ENCODE data around the gene S100A5.

Gene S100A5

GRCh38 chr1:153534226-153534924 lies 6.4 kb downstream of the S100A5 start:
- Histone ChIP-seq H3K9me2 (replicated peaks; ENCODE audit: insufficient read depth, low read length) (no peaks in the 10 kb centered on the region), H3K9ac (ENCODE audit: low read length) (no peak overlapping the region), H3K79me2 (ENCODE audit: low read length) (no peaks in the 10 kb centered on the region), H2AFZ (ENCODE audit: low read length) (no peak overlapping the region), H3K4me3 (ENCODE audit: low read length) (no peak overlapping the region), H3K36me3 (replicated peaks; ENCODE audit: insufficient read depth, low read length) (no peaks in the 10 kb centered on the region), H3K4me1 (ENCODE audit: low read length) (peaks cover 15% of the 10 kb centered on the region), H3K27me3 (replicated peaks; ENCODE audit: insufficient read depth, low read length) (no peaks in the 10 kb centered on the region), H3K27ac (ENCODE audit: low read length) (no peak overlapping the region), H4K20me1 (ENCODE audit: insufficient read depth, low read length) (no peaks in the 10 kb centered on the region), H3F3A (ENCODE audit: insufficient read depth, low read length) (no peaks in the 10 kb centered on the region), H3K9me3 (replicated peaks; ENCODE audit: insufficient read depth, low read length) (no peaks in the 10 kb centered on the region), H3K4me2 (ENCODE audit: low read depth, low read length) (no peak overlapping the region)
- no peak for DNase-seq
- TF ChIP-seq EZH2 (optimal IDR thresholded peaks at IDR 0.05; ENCODE audit: low read depth, low read length), result no peak
- TF ChIP-seq EZH2phosphoT487 (IDR thresholded peaks at IDR 0.05; ENCODE audit: low read length), result no peak
- TF ChIP-seq CTCF (IDR thresholded peaks at IDR 0.05; ENCODE audit: low read length), result no peak

GRCh38 chr1:153533689-153534201 lies 7.0 kb downstream of the S100A5 start:
- peak overlapping the region; percentile 56; the same call in 1 of the 2 replicates for H3K4me2 ChIP-seq (ENCODE audit: low read depth, low read length)
- no peaks in the 10 kb centered on the region for H3K79me2 ChIP-seq (ENCODE audit: low read length)
- H3K36me3 ChIP-seq (replicated peaks; ENCODE audit: insufficient read depth, low read length), result no peaks in the 10 kb centered on the region
- DNase-seq, result no peak
- no peaks in the 10 kb centered on the region for H3K9me2 ChIP-seq (replicated peaks; ENCODE audit: insufficient read depth, low read length)
- H3K4me1 ChIP-seq (ENCODE audit: low read length), result peaks cover 15% of the 10 kb centered on the region
- H3K9ac ChIP-seq (ENCODE audit: low read length), result no peak overlapping the region
- peak overlapping the region; percentile 75; the same call in 1 of the 2 replicates for H2AFZ ChIP-seq (ENCODE audit: low read length)
- no peaks in the 10 kb centered on the region for H3K9me3 ChIP-seq (replicated peaks; ENCODE audit: insufficient read depth, low read length)
- TF ChIP-seq EZH2 (optimal IDR thresholded peaks at IDR 0.05; ENCODE audit: low read depth, low read length), result no peak
- TF ChIP-seq CTCF (IDR thresholded peaks at IDR 0.05; ENCODE audit: low read length), result no peak
- no peak for TF ChIP-seq EZH2phosphoT487 (IDR thresholded peaks at IDR 0.05; ENCODE audit: low read length)
- no peaks in the 10 kb centered on the region for H3K27me3 ChIP-seq (replicated peaks; ENCODE audit: insufficient read depth, low read length)
- no peak overlapping the region for H3K4me3 ChIP-seq (ENCODE audit: low read length)
- H3F3A ChIP-seq (ENCODE audit: insufficient read depth, low read length), result no peaks in the 10 kb centered on the region
- H4K20me1 ChIP-seq (ENCODE audit: insufficient read depth, low read length), result no peaks in the 10 kb centered on the region
- H3K27ac ChIP-seq (ENCODE audit: low read length), result no peak overlapping the region

- peak overlapping the region; percentile 25 for H3K4me3 ChIP-seq (ENCODE audit: low read length)
- no peak overlapping the region for H3K27ac ChIP-seq (ENCODE audit: low read length)
- H3K4me1 ChIP-seq (ENCODE audit: low read length), result peaks cover 9% of the 10 kb centered on the region
- H3K9me3 ChIP-seq (replicated peaks; ENCODE audit: insufficient read depth, low read length), result no peaks in the 10 kb centered on the region
- H4K20me1 ChIP-seq (ENCODE audit: insufficient read depth, low read length), result no peaks in the 10 kb centered on the region
- no peak overlapping the region; the same call in 1 of the 2 replicates for H3K9ac ChIP-seq (ENCODE audit: low read length)
- no peaks in the 10 kb centered on the region for H3K9me2 ChIP-seq (replicated peaks; ENCODE audit: insufficient read depth, low read length)
- H2AFZ ChIP-seq (ENCODE audit: low read length), result peak overlapping the region; percentile 75
- TF ChIP-seq EZH2phosphoT487 (IDR thresholded peaks at IDR 0.05; ENCODE audit: low read length) (no peak), EZH2 (optimal IDR thresholded peaks at IDR 0.05; ENCODE audit: low read depth, low read length) (no peak), CTCF (IDR thresholded peaks at IDR 0.05; ENCODE audit: low read length) (peak; percentile 87)
- no peaks in the 10 kb centered on the region for H3K27me3 ChIP-seq (replicated peaks; ENCODE audit: insufficient read depth, low read length)
- no peaks in the 10 kb centered on the region for H3F3A ChIP-seq (ENCODE audit: insufficient read depth, low read length)
- peak overlapping the region; percentile 56; the same call in 1 of the 2 replicates for H3K4me2 ChIP-seq (ENCODE audit: low read depth, low read length)
- H3K36me3 ChIP-seq (replicated peaks; ENCODE audit: insufficient read depth, low read length), result no peaks in the 10 kb centered on the region
- no peaks in the 10 kb centered on the region for H3K79me2 ChIP-seq (ENCODE audit: low read length)
- DNase-seq, result peak; percentile 48
Measured at GRCh38 chr1:153532769-153533599, 7.8 kb downstream of the S100A5 start.

Measured in MM.1S (cell line).